ENCODE results near the gene SPAG6. TPM values are rescaled to one million over a fixed set of nuclear protein-coding genes. Genes with fewer than 3 reads are reported as not detected.
A peak's percentile ranks its signal among the peaks of the same experiment; 100 is the strongest.

The SPAG6 gene
- total and polyA plus RNA-seq, 4 donors, result 0.23 TPM; not detected in 3

DNA sequence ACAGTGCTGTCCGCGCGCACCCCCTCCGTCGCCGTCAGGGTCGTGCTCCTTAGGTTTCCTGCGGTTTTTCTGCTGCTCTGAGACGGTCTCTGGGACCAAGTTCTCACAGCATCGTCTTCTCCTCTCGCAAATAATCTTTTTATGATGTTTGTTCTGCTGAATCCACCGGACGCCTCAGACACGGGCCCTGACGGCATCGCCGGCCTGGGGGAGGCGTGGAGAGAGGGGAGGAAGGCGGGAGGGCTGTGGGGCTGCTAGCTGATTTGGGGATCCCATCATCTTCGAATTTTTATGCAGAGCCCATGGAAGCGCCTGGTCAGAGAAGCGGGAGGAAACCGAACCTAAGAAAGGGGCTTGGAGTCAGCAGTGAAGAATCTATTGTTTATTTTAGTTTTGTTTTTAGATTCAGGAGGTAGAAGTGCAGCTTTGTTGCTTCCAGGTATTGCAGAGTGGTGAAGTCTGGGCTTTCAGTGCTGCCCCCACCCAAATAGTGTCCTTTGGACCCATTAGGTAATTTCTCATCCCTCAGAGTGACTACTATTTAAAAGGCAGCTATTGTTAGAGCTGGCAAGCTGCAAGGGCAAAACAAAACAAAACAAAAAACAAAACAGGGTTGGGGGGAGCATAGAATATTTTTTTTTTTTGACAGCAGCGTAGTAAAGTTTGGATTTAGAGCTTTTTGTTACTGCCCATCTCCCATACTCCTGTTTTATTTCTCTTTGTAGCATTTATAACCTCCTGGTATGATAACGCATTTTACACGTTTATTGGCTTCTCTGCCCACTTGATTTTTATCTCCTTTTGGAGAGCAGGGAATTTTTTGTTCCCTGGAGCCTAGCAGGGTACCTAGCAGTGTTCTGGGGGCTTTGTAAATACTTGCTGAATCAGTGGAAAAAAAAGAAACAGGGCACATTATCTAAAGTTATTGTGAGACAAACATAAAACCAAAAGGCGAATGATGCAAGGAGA is 92.6 kb downstream of the SPAG6 start (continued):
- TF ChIP-seq, protein P1, sequence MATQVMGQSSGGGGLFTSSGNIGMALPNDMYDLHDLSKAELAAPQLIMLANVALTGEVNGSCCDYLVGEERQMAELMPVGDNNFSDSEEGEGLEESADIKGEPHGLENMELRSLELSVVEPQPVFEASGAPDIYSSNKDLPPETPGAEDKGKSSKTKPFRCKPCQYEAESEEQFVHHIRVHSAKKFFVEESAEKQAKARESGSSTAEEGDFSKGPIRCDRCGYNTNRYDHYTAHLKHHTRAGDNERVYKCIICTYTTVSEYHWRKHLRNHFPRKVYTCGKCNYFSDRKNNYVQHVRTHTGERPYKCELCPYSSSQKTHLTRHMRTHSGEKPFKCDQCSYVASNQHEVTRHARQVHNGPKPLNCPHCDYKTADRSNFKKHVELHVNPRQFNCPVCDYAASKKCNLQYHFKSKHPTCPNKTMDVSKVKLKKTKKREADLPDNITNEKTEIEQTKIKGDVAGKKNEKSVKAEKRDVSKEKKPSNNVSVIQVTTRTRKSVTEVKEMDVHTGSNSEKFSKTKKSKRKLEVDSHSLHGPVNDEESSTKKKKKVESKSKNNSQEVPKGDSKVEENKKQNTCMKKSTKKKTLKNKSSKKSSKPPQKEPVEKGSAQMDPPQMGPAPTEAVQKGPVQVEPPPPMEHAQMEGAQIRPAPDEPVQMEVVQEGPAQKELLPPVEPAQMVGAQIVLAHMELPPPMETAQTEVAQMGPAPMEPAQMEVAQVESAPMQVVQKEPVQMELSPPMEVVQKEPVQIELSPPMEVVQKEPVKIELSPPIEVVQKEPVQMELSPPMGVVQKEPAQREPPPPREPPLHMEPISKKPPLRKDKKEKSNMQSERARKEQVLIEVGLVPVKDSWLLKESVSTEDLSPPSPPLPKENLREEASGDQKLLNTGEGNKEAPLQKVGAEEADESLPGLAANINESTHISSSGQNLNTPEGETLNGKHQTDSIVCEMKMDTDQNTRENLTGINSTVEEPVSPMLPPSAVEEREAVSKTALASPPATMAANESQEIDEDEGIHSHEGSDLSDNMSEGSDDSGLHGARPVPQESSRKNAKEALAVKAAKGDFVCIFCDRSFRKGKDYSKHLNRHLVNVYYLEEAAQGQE (IDR thresholded peaks at IDR 0.05), result no peak
- TF ChIP-seq HNF4A (conservative IDR thresholded peaks at IDR 0.05) (peak; percentile 72 to 85), NR2F2 (IDR thresholded peaks at IDR 0.05) (no peak), JUND (IDR thresholded peaks at IDR 0.05) (peak; percentile 11 to 17), RAD21 (IDR thresholded peaks at IDR 0.05) (no peak)

- TF ChIP-seq FOXA1 (IDR thresholded peaks at IDR 0.05), result no peak
- TF ChIP-seq FOXA2 (IDR thresholded peaks at IDR 0.05), result no peak
- TF ChIP-seq YY1 (IDR thresholded peaks at IDR 0.05), result no peak
- no peak for TF ChIP-seq ATF3 (IDR thresholded peaks at IDR 0.05)
- no peak for TF ChIP-seq TAF1 (conservative IDR thresholded peaks at IDR 0.05)
- no peak for TF ChIP-seq EGR1 (IDR thresholded peaks at IDR 0.05; ENCODE audit: low read depth in 2 of 2)
- TF ChIP-seq HNF4G (IDR thresholded peaks at IDR 0.05), result no peak
- Histone ChIP-seq H3K4me1 (ENCODE audit: control insufficient read depth in 4 of 4, insufficient read depth in 4 of 4, low read length in 3 of 4) (peaks cover 0 to 15% (median 10%) of the 10 kb centered on the region in 4 donors), H3K4me3 (ENCODE audit: low read depth in 1 of 3, low read length in 3 of 3) (no peak overlapping the region), H3K36me3 (ENCODE audit: control insufficient read depth in 4 of 4, insufficient read depth in 3 of 4, low read depth in 1 of 4, low read length in 3 of 4) (no peaks in the 10 kb centered on the region), H3K9me3 (ENCODE audit: control insufficient read depth in 4 of 4, low read length in 3 of 4) (no peaks in the 10 kb centered on the region), H3K9ac (ENCODE audit: low read depth in 1 of 2, low read length in 2 of 2) (no peak overlapping the region), H3K27me3 (ENCODE audit: control insufficient read depth in 4 of 4, insufficient read depth in 4 of 4, low read length in 3 of 4) (peaks cover 0 to 2% (median 0%) of the 10 kb centered on the region in 4 donors), H3K27ac (ENCODE audit: low read depth in 1 of 2, low read length in 2 of 2) (no peak overlapping the region)
- DNase-seq (ENCODE audit: low spot score), result no peak
- 80% methylated on average over 4 of the region's 4 CpGs for WGBS
Measured at GRCh38 chr10:22438711-22439110, 93.4 kb downstream of the SPAG6 start.

DNA sequence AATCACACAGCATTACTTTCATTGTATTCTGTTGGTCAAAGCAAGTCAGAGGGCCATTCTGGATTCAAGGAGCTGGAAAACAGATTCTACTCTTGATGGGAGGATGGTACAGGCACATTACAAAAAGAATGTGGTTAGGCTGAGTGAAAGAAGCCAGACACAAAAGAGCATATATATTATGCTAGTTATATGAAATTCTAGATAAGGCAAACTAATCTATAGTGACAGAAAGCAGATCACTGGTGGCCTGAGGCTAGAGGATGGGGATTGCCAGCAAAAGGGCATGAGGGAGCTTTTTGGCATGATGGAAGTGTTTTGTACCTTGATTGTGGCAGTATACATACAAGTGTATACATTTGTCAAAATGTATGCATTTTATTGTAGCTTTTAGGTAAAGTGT is 96.8 kb downstream of the SPAG6 start:
- Histone ChIP-seq H3K27ac (ENCODE audit: low read depth in 1 of 2, low read length in 2 of 2) (no peak overlapping the region), H3K9ac (ENCODE audit: low read depth in 1 of 2, low read length in 2 of 2) (no peak overlapping the region), H3K4me1 (ENCODE audit: control insufficient read depth in 4 of 4, insufficient read depth in 4 of 4, low read length in 3 of 4) (peaks cover 0 to 13% (median 8%) of the 10 kb centered on the region in 4 donors), H3K36me3 (ENCODE audit: control insufficient read depth in 4 of 4, insufficient read depth in 3 of 4, low read depth in 1 of 4, low read length in 3 of 4) (no peaks in the 10 kb centered on the region), H3K4me3 (ENCODE audit: low read depth in 1 of 3, low read length in 3 of 3) (no peak overlapping the region), H3K27me3 (ENCODE audit: control insufficient read depth in 4 of 4, insufficient read depth in 4 of 4, low read length in 3 of 4) (peaks cover 0 to 2% (median 0%) of the 10 kb centered on the region in 4 donors), H3K9me3 (ENCODE audit: control insufficient read depth in 4 of 4, low read length in 3 of 4) (no peaks in the 10 kb centered on the region)
- DNase-seq (ENCODE audit: low spot score), result no peak
- TF ChIP-seq, protein P2, sequence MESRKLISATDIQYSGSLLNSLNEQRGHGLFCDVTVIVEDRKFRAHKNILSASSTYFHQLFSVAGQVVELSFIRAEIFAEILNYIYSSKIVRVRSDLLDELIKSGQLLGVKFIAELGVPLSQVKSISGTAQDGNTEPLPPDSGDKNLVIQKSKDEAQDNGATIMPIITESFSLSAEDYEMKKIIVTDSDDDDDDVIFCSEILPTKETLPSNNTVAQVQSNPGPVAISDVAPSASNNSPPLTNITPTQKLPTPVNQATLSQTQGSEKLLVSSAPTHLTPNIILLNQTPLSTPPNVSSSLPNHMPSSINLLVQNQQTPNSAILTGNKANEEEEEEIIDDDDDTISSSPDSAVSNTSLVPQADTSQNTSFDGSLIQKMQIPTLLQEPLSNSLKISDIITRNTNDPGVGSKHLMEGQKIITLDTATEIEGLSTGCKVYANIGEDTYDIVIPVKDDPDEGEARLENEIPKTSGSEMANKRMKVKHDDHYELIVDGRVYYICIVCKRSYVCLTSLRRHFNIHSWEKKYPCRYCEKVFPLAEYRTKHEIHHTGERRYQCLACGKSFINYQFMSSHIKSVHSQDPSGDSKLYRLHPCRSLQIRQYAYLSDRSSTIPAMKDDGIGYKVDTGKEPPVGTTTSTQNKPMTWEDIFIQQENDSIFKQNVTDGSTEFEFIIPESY (IDR thresholded peaks at IDR 0.05), result no peak
- no peak for TF ChIP-seq TAF1 (conservative IDR thresholded peaks at IDR 0.05)
- no peak for TF ChIP-seq RAD21 (IDR thresholded peaks at IDR 0.05)

All from liver (tissue), 9 donors.